Muscle layer of colon (tissue), 2 donors: Measurements from ENCODE around the gene MARCHF3.

Experiments
- H3K27ac ChIP-seq: one replicate; pipeline ENCODE4 v1.7.0; 2013; ENCODE audit warnings: low read depth, mild to moderate bottlenecking, low read length, moderate library complexity
- H3K27me3 ChIP-seq, 2 donors: one replicate each; pipeline ENCODE4 v1.7.0; 2013; ENCODE audit warnings: low read length in 2 of 2, mild to moderate bottlenecking in 2 of 2; ENCODE audit not compliant: insufficient read depth in 2 of 2, control insufficient read depth in 1 of 2
- H3K36me3 ChIP-seq: one replicate; pipeline ENCODE4 v1.7.0; 2013; ENCODE audit warnings: mild to moderate bottlenecking, low read length; ENCODE audit not compliant: insufficient read depth
- H3K4me1 ChIP-seq: one replicate; pipeline ENCODE4 v1.7.0; 2013; ENCODE audit warnings: mild to moderate bottlenecking, low read length; ENCODE audit not compliant: insufficient read depth
- H3K4me3 ChIP-seq, 2 donors: one replicate each; pipeline ENCODE4 v1.7.0; 2013; ENCODE audit warnings: low read length in 2 of 2, low read depth in 1 of 2, mild to moderate bottlenecking in 1 of 2, moderate library complexity in 1 of 2
- H3K9ac ChIP-seq: one replicate; pipeline ENCODE4 v1.7.0; 2013; ENCODE audit warnings: low read length
- H3K9me3 ChIP-seq: one replicate; pipeline ENCODE4 v1.7.0; 2013; ENCODE audit warnings: mild to moderate bottlenecking, low read length
- donor health status: abdominal sarcoma.
- donor health status: Adenocarcinoma of cecum.

MARCHF3 gene

GRCh38 chr5:126875303-126875785, 155.0 kb downstream of the MARCHF3 start:
- Histone ChIP-seq H3K4me1 (peaks cover 29% of the 10 kb centered on the region), H3K36me3 (no peaks in the 10 kb centered on the region), H3K4me3 (peak overlapping the region in 1 of 2 donors; percentile 9), H3K27ac (no peak overlapping the region), H3K9ac (no peak overlapping the region), H3K9me3 (no peaks in the 10 kb centered on the region), H3K27me3 (no peaks in the 10 kb centered on the region)

- H3K27ac ChIP-seq, result no peak overlapping the region
- no peak overlapping the region for H3K4me3 ChIP-seq
- H3K9ac ChIP-seq, result no peak overlapping the region
These were observed 157.6 kb downstream of the MARCHF3 start for GRCh38 chr5:126872561-126873354.

DNA sequence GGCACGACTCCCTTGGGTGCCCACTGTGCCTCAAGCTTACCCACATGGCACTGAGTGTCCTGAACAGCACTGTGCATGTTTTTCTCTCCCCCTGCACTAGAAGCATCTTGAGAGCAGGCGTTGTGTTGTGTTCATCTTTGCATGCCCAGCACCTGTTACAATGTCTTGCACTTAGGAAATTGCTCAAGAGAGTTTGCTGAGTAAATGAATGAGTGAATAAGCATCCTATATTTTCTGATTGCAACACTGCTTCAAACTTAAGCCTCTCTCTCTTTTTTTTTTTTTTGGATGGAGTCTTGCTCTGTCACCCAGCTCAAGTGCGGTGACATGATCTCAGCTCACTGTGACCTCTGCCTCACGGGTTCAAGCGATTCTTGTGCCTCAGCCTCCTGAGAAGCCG, 158.9 kb downstream of the MARCHF3 start:
- H3K27me3 ChIP-seq, result peaks cover 0 to 9% of the 10 kb centered on the region in 2 donors
- no peaks in the 10 kb centered on the region for H3K36me3 ChIP-seq
- H3K4me1 ChIP-seq, result peaks cover 21% of the 10 kb centered on the region
- no peak overlapping the region for H3K9ac ChIP-seq
- H3K9me3 ChIP-seq, result no peaks in the 10 kb centered on the region
- H3K27ac ChIP-seq, result no peak overlapping the region
- H3K4me3 ChIP-seq, result no peak overlapping the region

More at GRCh38 chr5:126872561-126873354, 157.6 kb downstream of the MARCHF3 start:
- peaks cover 0 to 9% of the 10 kb centered on the region in 2 donors for H3K27me3 ChIP-seq
- H3K4me1 ChIP-seq, result peaks cover 31% of the 10 kb centered on the region
- no peaks in the 10 kb centered on the region for H3K36me3 ChIP-seq
- H3K9me3 ChIP-seq, result no peaks in the 10 kb centered on the region

DNA sequence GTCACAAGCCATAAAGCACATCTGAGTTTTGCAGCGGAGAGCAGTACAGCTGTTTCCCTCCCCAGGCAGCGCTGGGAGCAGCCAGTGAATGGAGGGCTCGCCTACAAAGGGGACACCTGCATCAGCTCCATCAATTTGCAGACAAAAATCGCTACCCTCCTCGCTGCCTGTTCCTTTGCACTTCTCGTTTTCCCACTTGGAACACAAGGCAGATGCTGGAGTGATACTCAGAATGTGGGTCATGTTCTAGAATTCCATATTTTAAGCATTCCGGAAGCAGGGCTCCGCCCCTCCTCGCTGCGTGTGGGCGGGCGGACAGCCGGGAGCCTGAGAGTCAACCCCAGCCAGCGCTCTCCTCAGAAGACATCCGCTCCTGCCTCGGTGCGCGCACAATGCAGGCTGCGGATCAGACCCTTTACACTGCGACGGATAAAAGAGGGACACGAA, 161.3 kb downstream of the MARCHF3 start:
- H3K4me3 ChIP-seq, result no peak overlapping the region
- H3K27ac ChIP-seq, result no peak overlapping the region
- H3K9me3 ChIP-seq, result no peaks in the 10 kb centered on the region
- H3K9ac ChIP-seq, result no peak overlapping the region
- H3K27me3 ChIP-seq, result peaks cover 0 to 9% of the 10 kb centered on the region in 2 donors
- peaks cover 4% of the 10 kb centered on the region for H3K4me1 ChIP-seq
- H3K36me3 ChIP-seq, result no peaks in the 10 kb centered on the region

DNA sequence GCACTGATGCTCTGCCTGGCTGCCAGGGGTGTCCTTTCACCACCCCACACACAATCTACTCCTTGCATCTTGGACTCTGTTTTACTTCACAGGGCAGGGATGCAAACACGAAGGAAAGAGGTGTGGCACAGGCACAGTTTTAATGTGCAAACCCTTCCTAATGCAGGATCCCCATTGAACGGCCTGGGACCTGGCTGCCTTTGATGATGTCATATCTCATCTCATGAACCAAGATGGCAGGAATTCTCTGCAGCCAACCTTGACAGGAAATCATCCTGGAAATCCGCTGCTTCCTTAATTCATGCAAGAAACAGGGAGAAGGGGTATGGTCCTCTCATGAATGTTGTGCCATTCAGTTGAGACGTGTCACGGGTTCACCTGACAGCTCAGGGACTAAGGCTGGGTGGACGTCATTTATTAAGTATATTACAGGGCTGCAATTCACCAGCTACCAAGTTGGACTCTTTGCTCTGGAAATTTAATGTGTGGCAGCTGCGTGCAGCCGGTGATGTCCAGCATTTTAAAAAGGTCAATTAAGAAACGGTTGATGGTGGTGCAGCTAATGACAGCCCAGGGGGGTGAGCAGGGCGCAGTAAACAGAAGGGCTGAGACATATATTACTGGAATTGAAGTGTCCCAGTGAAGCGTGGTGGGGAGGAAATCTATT, 161.9 kb downstream of the MARCHF3 start:
- Histone ChIP-seq H3K4me1 (peaks cover 4% of the 10 kb centered on the region), H3K36me3 (no peaks in the 10 kb centered on the region), H3K9ac (no peak overlapping the region), H3K4me3 (no peak overlapping the region), H3K27me3 (peaks cover 0 to 9% of the 10 kb centered on the region in 2 donors), H3K27ac (no peak overlapping the region), H3K9me3 (no peaks in the 10 kb centered on the region)

- Histone ChIP-seq H3K4me1 (peaks cover 4% of the 10 kb centered on the region), H3K27me3 (peaks cover 0 to 9% of the 10 kb centered on the region in 2 donors), H3K9me3 (no peaks in the 10 kb centered on the region), H3K9ac (no peak overlapping the region), H3K36me3 (no peaks in the 10 kb centered on the region), H3K4me3 (no peak overlapping the region), H3K27ac (no peak overlapping the region)
These were observed 163.3 kb downstream of the MARCHF3 start for GRCh38 chr5:126866851-126867636.

DNA sequence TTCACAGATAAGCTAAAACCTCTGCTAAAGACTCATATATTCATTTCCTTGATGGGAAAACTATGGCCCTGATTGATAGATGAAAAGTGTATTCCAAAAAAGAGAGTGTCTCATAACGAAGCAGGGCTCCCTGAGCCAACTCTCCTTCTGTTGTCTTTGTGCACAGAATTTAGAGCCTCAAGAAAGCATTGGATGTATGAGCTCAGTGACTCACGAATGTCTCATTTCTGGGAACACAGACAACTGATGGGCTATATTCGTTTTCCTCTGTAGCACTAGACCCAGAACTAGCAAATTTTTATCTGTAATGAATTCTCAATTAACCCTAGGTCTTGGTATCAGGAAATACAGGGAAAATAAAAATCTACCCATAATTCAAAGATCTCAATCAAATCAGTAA, 165.1 kb downstream of the MARCHF3 start:
- H3K27ac ChIP-seq, result no peak overlapping the region
- H3K9ac ChIP-seq, result no peak overlapping the region
- H3K4me3 ChIP-seq, result no peak overlapping the region
- H3K9me3 ChIP-seq, result no peaks in the 10 kb centered on the region
- no peaks in the 10 kb centered on the region for H3K36me3 ChIP-seq
- H3K27me3 ChIP-seq, result peaks cover 0 to 9% of the 10 kb centered on the region in 2 donors
- peaks cover 4% of the 10 kb centered on the region for H3K4me1 ChIP-seq

- Histone ChIP-seq H3K27ac (no peak overlapping the region), H3K4me3 (no peak overlapping the region), H3K4me1 (peaks cover 4% of the 10 kb centered on the region), H3K9me3 (no peaks in the 10 kb centered on the region), H3K36me3 (no peaks in the 10 kb centered on the region), H3K9ac (no peak overlapping the region), H3K27me3 (peaks cover 0 to 9% of the 10 kb centered on the region in 2 donors)
These were observed 166.2 kb downstream of the MARCHF3 start for GRCh38 chr5:126864042-126864688.

- Histone ChIP-seq H3K9me3 (no peaks in the 10 kb centered on the region), H3K4me1 (peaks cover 3% of the 10 kb centered on the region), H3K36me3 (no peaks in the 10 kb centered on the region), H3K27ac (no peak overlapping the region), H3K9ac (no peak overlapping the region), H3K4me3 (no peak overlapping the region), H3K27me3 (peaks cover 0 to 3% of the 10 kb centered on the region in 2 donors)
These were observed 167.0 kb downstream of the MARCHF3 start for GRCh38 chr5:126863402-126863801.

DNA sequence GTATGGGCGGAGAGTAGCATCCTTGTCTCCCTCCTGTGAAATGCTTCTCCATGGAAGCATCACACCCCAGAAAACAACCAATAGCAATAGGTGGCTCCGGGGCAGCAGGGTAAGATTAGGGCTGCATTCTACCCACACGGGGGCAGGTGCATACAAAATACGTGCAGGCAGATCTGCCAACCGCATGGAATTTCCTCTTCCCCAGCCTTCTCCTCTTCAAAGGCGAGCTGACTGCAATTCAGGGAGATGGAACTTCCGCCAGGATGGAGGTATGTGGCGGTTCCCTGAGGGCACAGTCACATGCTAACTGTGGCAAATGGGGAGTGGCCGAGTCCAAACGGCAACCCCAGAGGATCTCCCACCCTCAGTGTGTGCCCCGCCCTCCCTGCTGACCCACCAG, 171.9 kb downstream of the MARCHF3 start:
- Histone ChIP-seq H3K4me3 (no peak overlapping the region), H3K36me3 (no peaks in the 10 kb centered on the region), H3K4me1 (peaks cover 21% of the 10 kb centered on the region), H3K9me3 (no peaks in the 10 kb centered on the region), H3K27ac (no peak overlapping the region), H3K9ac (peak overlapping the region; percentile 27), H3K27me3 (no peaks in the 10 kb centered on the region)
